Stimulated activated CD8-positive, alpha-beta memory T cell treated with anti-CD3 and anti-CD28 coated beads, Interleukin-4, amount 100 ng/mL, for 24 hours (primary cell): ENCODE measurements around the gene ENC1.

Source experiments
- DNase-seq: peaks from one replicate; pipeline ENCODE4 v3.0.0-alpha.2; 2020; ENCODE audit warnings: low read depth

Gene ENC1

DNA sequence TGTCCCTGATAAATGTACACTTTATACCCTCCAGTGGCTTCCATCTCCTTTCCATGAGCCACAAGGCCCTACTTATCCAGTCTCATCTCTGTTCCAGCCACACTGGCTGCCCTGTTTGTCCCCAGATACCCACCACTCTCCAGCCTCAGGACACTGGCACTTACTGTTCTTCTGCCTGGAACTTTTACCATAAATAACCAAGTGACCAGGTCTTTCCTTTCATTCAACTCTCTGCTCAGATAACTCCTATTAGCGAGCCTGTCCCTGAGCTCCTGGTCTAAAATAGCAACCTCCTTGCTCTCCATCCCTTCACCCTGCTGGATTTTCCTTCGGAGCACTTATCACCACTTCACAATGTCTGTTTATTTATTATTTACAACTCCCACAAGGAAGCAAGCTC is 16.6 kb upstream of the ENC1 start:
- DNase-seq = no peak

DNA sequence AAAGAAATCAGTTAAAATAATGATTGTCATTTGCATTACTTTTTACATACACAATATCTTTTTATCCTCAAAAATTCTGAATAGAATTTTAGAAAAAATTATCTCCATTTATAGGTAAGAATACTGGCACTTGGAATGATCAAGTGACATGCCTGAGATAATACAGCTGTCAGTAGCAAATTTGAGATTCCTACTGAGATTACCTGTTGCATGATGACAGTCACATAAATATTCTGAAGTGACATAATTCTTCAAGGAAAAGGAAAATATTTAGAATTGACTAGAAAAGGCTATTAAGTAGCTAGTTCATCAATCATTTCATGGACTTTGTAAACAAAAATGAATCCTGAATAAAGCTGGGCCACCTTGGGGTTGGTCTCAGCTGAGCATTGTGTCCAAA is 15.2 kb upstream of the ENC1 start:
- no peak for DNase-seq

DNA sequence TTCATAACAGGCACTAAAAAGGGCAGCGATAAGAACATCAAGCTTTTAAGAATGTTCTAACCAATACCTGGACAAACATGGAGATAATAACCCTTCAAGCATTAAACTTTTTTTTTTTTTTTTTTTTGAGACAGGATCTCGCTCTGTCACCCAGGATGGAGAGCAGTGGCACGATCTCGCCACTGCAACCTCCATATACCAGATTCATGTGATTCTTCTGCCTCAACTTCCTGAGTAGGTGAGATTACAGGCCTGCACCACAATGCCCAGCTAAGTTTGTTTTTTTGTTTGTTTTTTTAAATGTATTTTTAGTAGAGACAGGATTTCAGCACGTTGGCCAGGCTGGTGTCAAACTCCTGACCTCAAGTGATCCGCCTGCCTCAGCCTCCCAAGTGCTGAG is 14.7 kb upstream of the ENC1 start:
- no peak for DNase-seq

DNA sequence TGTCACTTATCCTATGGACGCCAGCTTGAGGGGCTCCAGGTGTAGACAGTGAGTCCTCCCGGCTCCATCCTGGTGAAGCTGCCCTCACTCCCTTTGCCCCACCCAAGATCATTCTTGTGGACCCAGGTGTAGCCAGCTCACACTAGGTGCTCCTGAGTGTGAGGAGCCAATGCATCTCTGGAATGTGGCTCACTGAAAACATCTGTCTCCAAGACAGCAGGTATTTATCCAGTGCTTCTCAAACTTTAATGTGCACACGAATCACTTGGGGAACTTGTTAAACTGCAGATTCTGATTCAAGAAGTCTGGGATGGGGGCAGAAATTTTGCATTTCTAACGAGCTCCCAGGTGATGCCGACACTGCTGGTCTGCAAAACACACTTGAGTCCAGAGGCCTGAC is 13.5 kb upstream of the ENC1 start:
- DNase-seq = no peak

DNA sequence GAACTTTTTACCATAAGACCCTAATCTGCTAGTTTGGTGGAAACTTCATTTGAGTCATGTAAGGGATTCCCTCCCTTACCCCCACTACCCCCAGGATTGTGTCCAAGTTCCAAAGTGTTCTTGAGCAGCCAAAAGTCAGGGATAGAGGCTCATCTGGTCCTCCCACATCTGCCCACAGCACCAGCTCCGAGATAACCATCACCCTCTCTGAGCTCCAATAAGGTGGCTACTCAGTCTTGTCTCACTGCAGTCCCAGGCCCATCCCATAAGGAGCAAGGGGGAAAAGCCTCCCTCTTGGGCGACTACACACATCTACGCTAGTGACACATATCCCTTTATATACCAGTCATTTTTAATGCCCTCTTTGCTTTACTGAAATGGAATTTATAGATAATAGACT is 12.0 kb upstream of the ENC1 start:
- no peak for DNase-seq

DNA sequence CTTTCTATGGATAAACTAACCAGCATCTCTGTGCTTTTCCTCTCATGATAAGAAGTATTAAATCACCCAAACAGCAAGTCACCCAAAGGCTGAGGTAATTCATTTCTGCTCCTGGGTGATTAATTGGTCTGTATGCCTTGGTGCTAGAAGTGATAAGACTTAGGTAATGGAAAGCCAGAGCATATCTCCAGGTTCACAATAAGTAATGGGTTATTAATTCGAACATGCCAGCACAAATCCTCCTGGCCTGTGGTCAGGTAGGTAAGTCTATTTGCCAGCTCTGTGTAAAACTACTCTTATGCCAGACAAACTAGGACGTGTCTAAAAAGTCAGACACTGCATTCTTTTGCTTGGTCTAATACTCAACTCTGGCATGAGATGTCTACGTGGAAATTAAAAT is 11.2 kb upstream of the ENC1 start:
- DNase-seq = no peak

DNA sequence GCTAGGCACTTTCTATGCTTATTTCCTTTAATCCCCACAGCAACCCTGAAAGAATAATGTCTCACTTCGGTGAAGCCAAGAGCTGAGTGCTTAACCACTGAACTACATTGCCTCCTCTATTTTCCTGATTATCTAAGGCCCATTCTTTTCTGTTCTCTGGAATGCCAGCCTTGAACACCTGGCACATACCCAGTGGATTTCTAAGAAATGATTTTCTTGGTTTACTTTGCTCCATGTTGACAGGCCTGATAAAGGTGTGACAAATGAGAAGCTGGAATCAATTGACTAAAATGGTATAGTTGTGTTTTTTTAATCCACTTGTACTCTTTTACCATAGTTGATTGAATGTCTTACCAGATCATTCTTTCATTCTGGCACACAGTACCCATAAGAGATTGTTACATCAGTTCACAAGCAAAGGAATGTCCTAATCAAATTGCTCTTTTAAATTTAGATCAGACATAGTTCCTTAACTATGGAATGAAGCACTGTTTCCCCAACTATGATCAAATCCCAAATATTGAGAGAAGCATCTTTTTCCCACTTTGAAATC is 9.0 kb upstream of the ENC1 start:
- no peak for DNase-seq

DNA sequence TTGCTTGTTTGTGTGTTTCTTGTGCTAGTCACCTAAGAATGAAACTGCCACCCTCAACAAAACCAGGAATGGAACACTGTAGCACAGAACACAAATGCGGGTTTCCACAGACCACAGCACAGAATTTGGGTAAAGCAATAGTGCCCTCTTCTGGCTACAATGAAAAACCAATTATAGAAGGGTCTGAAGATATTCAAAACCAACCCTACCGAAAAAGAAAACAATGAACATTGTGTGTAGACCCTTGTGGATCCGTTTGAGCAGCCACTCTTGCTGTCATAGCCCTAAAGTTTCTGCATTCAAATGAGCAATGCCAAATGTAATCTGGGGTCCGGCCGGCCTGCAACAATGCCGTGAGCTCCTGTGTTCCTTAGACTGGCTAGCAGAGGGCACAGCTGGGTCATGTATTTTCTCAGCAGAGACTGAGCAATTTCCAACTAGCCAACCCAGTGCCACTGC is 8.3 kb upstream of the ENC1 start:
- no peak for DNase-seq

DNA sequence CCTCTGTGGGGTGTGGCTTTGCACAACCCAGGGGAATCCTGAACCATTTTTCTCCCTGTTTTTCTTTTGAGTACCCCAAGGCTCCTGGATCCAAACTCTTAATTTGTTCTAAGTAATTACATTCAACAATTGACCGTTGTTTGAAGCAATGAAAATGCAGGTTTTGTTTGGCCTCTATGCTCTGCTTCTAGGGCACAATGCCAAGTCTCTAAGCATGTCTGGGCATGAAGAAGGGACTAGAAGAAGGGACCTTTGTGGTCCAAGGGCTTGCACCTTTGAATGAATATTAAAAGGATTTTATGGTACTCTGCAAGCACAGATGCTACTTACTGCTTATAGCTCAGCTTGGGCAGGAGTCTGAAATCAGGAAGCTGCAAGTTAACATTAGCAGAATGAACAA is 6.6 kb upstream of the ENC1 start:
- no peak for DNase-seq

DNA sequence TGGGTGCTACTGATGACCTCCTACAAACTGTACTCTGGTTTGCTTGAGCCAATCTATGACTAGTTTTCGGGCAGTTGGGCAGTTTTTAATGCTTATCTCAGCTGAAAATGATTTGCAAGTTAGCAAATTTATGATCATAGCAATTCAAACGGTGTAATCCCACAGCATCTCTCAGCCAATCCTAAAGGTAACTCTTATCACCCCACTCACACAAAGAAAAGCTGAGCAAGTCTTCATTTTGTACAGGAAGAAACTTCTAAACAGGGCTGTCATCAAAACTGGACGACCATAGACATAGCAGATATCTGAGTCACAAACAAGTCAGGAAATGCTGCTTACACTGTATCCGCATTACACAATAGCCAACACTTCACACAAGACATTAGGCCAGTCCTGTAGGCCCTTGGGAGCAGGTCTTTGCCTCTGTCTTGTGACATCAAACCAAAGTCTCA is 2.6 kb upstream of the ENC1 start:
- no peak for DNase-seq

DNA sequence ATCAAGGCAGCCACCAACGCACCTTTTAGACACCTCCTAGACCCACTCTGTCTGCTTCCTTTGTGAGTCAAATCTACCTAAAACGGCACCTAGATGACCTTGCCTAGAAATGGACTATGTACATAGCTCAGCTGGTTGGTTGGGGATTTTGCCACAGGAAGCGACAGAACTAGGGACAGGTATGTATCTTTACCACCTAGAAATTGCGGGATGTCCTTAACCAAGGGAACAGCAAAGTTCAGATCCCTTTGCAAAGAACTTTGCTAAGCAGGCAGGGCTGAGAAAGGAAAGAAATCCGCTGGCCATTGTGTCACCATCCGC is 2.0 kb upstream of the ENC1 start:
- DNase-seq = no peak

DNA sequence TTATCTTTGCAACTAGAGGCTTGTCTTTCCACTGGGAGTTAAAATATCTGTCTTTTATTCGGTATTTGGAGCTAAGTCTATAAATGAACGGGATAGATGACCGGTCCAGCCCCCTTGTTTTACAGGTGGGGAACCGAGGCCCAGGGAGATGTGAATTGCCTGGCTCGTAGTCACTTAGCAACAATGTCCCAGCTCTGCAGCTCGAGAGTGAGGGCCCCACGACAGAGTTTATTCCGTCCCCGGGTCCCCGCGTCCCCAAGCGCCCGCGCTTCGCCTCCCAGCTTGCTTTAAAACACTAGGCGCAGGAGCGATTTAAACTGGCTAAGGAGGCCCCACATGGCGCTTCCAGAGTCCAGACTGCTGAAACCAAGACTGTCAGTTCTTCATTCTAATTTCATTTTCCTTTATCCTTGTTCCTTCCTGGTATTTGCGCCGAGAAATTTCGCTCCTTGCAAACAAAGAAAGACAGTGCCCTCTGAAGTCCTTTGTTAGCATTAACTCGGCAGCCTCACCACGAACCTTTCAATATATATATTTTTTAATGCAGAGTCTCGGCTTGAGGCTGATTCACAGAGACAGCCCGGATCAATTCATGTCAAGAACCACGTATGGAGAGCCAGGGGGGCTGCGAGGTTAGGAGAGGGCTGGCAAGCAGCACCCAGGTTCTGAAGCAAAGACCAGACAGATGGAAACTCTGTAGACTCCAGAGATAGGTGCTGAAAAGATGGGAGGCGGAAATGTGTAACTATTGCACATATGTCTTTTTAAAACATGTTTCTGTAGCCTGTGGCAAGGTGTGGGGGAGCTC is 1.4 kb upstream of the ENC1 start:
- no peak for DNase-seq

DNA sequence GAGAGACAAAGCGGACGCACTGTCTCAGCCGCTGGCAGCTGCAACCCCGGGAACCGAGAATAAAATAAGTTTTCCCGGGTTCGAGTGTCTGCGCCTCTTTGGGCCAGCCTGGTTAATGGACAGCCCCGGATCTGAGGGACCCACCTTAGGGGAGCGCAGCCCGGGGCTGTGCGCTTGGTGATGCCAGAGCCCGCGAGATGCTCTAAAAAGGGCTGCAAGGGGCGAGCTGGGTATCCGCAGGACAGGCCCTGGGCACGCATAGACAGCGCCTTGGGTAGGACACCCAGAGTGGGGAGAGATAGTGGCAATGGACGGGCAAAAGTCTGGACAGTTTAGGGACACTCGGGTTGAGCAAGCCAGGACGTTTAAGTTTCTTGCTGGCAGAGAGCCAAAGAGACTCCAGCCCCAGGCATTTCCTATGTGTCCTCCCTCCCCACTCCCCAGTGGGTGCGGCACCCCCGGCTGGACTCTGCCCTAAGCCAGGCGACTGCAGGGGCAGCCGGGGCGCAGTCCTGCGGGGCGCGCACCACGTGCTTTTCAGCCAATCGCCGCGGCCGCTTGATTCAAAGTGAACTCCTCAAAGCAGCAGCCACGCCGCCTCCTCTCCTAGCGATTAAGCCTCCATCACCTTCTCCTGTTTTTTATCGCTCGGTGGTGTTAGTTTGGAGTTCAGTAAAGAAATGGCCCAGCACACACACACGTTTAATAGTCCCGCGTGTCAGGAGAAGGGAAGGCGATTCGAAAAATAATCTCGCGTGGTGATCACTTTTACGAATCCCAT is 616 bp upstream of the ENC1 start:
- DNase-seq = peak; percentile 17

DNA sequence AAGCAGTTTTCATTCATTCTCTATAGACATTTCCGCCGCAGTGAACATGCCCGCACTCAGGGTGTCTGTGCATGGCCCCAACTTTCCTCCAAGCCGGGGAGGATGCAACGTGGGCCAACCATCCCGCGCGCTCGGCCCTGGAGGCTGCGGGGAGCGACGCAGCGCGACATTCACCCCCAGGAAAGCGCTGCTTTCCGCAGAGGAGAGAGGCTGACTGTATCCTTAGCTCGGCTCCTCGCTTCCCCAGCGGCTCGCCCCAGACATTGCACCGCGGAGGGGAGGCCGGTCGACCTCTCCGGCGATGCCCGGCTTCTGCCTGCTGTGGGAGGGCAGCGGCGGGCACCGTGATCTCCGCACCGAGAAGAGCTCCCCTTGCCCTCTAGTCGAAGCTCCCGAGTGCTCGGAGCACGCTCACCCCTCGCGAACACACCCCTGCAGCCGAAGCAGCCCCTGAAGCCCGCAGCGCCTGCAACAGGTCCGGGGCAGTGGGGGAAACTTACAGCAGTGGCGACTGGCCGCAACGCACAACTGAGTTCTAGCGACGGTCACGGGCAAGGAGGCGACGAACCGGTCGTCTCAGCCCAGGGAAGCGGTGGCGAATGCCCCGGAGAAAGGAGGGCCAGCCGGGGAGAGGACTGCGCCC is 600 bp downstream of the ENC1 start:
- peak; percentile 7 for DNase-seq

DNA sequence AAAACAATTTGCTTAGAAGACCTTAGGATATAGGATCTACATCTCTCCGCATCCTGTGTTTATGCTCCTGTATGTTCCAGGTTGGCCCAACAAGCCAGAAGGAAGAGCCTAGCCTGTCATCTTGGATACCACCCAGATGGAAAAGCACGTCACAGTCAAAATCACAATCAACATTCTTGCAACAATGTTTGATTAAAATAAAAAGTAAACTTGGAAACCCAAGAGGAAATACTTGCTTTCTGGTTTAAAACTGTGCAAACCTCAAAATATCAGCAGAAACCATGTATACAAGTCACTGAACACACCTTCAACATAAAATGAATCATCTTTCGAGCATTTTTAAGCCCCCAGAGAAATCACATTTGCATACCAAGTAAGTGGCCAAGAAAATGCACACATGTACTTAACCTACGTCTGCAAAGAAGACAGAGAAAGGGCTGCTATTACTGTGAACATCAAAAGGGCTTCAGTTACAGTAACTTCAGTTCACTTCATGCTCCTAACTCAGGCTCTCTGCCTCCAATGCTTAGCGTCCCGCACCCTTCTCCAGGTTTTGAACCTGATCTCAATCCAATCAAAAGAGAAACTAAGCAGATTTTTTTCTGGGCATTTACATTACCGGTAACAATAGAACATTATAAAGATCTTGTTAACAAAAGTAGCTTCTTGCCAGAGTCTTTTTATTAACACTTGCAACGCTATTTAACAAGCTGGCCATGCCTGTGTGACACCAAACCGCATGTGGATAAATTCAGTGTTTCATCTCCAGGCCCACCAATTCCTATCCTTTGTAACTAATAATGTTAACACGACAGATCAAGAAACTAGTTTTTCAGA is 1.3 kb downstream of the ENC1 start:
- DNase-seq = no peak

DNA sequence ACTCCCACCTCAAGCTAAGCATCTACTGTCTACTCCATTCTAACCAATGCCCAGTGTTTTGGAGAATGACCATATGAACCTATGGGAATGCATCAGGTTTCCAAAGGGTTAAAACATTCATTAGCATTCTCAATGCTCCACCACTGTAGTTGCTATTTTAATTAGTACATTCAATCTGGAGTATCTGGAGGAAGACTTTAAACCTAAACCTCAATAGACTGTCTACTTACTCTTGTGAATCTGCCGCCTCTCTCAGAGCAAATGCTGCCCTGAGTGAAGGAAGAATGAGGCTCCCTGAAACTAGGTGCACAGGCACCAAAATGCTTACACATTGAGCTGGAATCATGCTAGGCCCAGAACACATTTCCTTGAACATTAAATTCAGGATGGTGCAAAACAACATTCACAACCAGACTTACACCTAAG is 2.0 kb downstream of the ENC1 start:
- no peak for DNase-seq

DNA sequence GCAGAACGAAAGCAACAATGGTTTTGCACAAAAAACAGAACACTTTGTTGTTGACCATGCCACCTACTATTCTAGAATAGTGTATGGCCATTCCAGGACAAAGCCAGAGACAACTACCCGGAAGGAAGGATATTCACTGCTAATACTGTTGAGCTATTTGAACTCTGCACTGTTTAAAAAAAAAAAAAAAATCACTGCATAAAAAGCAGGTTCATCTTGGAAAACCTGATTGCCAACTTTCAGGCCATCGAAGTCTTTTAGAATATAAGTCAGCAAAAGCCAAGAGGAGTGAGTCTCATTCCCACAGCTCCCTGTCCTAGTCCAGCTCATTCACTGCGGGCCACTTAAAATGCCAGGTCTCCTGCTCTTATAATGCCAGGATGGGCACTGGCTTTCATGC is 4.0 kb downstream of the ENC1 start:
- no peak for DNase-seq

DNA sequence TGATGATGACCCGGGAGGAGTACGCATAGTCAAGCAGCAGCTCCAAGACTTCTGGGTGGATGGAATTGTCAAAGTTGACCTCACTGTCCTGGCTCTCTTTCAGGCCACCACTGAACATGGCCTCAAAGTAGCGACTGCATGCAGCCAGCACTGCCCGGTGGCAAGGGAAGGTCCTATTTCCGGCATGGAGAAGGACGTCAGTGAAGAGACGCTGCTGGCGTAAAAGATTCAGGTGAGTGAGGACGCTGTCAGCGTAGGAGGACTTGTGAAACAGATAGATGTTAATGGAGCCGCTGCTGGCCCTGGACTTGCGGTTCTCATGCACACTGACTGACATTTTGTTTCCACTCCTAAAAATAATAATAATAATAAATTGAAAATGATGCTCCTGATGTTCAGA is 4.4 kb downstream of the ENC1 start:
- no peak for DNase-seq

DNA sequence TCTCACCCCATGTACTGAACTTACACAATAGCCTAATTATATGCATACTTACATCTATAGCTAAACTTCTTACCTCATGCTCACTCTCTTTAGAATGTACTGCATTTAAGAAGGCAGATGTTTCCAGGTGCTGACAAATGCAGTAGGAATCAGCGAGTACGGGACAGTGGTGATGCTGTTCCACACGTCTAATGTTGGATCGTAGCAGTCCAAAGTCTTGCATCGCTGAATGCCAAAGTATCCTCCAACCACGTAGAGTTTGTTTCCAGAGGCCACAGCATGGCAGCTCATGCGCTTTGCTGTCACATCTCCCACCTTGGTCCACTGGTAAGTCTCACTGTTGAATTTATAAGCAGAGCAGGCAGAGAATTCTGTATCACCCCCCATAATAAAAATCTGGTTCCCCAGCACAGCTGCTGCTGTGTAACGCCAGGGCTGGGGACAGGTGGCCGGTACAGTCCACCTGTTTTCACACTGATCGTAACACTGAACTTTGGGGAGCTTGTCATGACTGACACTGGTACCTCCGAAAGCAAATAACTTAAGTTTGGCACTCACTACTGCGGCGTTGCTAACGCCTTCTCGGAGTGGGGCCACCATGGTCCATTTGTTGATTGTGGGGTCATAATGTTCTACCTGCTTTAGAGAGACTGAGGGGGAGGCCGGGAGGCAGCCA is 5.8 kb downstream of the ENC1 start:
- DNase-seq = no peak

DNA sequence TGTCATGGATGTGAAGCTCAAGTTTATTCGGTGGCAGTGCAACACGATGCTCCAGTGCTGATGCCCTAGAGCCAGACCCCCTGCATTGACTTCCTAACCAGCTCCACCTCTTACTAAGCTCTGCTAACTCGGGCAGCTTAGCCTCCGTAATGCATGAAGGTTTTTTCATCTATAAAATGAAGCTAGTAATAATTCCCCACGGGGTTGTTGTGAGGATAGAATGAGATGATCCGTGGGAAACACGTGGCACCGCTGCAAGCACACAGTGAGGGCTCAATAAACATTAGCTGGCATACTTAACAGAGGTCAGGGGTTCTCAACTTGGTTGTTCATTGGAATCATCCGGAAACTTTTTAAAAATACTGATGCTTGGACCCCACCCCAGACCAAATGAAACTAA is 6.8 kb downstream of the ENC1 start:
- no peak for DNase-seq

DNA sequence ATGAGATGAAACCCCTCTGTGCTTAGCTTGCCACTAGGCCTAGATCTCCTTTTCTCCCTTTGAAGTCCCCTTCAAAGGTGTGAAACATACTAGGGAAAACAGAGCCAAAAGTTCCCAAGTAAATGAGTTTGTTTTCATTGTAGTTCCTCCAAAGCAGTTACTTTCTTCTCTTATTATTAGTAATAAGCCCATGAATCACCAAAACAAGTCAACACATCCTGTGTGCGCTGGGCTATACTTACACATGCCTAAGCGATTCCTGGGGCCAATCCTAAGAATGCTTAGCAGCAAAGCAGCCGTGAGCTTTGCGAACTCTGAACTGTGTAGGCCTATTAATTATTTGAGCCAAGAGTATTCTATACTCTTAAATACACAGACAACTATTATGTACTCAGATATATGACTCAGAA is 7.6 kb downstream of the ENC1 start:
- DNase-seq = no peak
